GM12878 (cell line): Measurements from ENCODE around the gene RHCE. TPM values are rescaled to one million over a fixed set of nuclear protein-coding genes. Genes with fewer than 3 reads are reported as not detected.

Source experiments
- BCL11A ChIP-seq: IDR thresholded peaks from 2 replicates; pipeline ENCODE4 v1.6.1; 2011; ENCODE audit warnings: low read depth, low read length
- BCL3 ChIP-seq: IDR thresholded peaks from 2 replicates; pipeline ENCODE4 v1.6.1; 2011; ENCODE audit warnings: borderline replicate concordance, low read depth, mild to moderate bottlenecking, moderate library complexity, low read length; ENCODE audit not compliant: insufficient read depth, poor library complexity, severe bottlenecking
- CBX5 ChIP-seq: sonication (generic); IDR thresholded peaks from 2 replicates; pipeline ENCODE4 v1.6.1; 2016; ENCODE audit warnings: low read depth, moderate library complexity, mild to moderate bottlenecking, inconsistent platforms
- ETV6 ChIP-seq, 2 experiments: fragments of 450-650 bp in 1 of 2; IDR thresholded peaks in 1 of 2; conservative IDR thresholded peaks in 1 of 2; 2 replicates each; pipeline ENCODE4 v1.6.1; 2014; ENCODE audit warnings: antibody characterized with exemption in 1 of 2, borderline replicate concordance in 1 of 2, low read depth in 1 of 2, mild to moderate bottlenecking in 1 of 2, moderate library complexity in 1 of 2
- FOXK2 ChIP-seq: fragments of 450-650 bp; IDR thresholded peaks from 2 replicates; pipeline ENCODE4 v1.6.1; 2017; ENCODE audit warnings: mild to moderate bottlenecking, moderate library complexity
- MAX ChIP-seq: IDR thresholded peaks from 2 replicates; pipeline ENCODE4 v1.6.1; 2012; ENCODE audit warnings: low read depth, low read length, improper control_type of control experiment
- MEF2A ChIP-seq: IDR thresholded peaks from 2 replicates; pipeline ENCODE4 v1.6.1; 2011; ENCODE audit warnings: low read depth, mild to moderate bottlenecking, low read length, moderate library complexity; ENCODE audit not compliant: insufficient read depth
- NFIC ChIP-seq: IDR thresholded peaks from 2 replicates; pipeline ENCODE4 v1.6.1; 2012; ENCODE audit warnings: low read depth, mild to moderate bottlenecking, inconsistent platforms, low read length, moderate library complexity
- NKRF ChIP-seq: fragments of 450-650 bp; conservative IDR thresholded peaks from 2 replicates; pipeline ENCODE4 v1.6.1; 2017; ENCODE audit warnings: mild to moderate bottlenecking, moderate library complexity
- NR2F1 ChIP-seq: fragments of 450-650 bp; conservative IDR thresholded peaks from 2 replicates; pipeline ENCODE4 v1.6.1; 2017; ENCODE audit warnings: mild to moderate bottlenecking
- NRF1 ChIP-seq: conservative IDR thresholded peaks from 2 replicates; pipeline ENCODE4 v1.6.1; 2011; ENCODE audit warnings: mild to moderate bottlenecking, low read depth, low read length, improper control_type of control experiment
- PBX3 ChIP-seq: IDR thresholded peaks from 2 replicates; pipeline ENCODE4 v1.6.1; 2011; ENCODE audit warnings: mild to moderate bottlenecking, low read depth, low read length, moderate library complexity; ENCODE audit not compliant: insufficient replicate concordance
- POLR2A ChIP-seq: IDR thresholded peaks from 2 replicates; pipeline ENCODE4 v1.6.1; 2011; ENCODE audit warnings: low read depth, mild to moderate bottlenecking, low read length
- RCOR1 ChIP-seq: conservative IDR thresholded peaks from 2 replicates; pipeline ENCODE4 v1.6.1; 2012; ENCODE audit warnings: low read depth, low read length, improper control_type of control experiment
- SKIL ChIP-seq: fragments of 450-650 bp; IDR thresholded peaks from 2 replicates; pipeline ENCODE4 v1.6.1; 2017; ENCODE audit warnings: mild to moderate bottlenecking, low read depth, inconsistent platforms; ENCODE audit not compliant: poor library complexity, severe bottlenecking
- SMC3 ChIP-seq: IDR thresholded peaks from 2 replicates; pipeline ENCODE4 v1.6.1; 2011; ENCODE audit warnings: low read length, improper control_type of control experiment, borderline replicate concordance
- SP1 ChIP-seq: IDR thresholded peaks from one replicate; pipeline ENCODE4 v1.6.1; 2011; ENCODE audit warnings: low read depth, low read length
- TARDBP ChIP-seq: IDR thresholded peaks from 2 replicates; pipeline ENCODE4 v1.6.1; 2016; ENCODE audit warnings: borderline replicate concordance
- WRNIP1 ChIP-seq: IDR thresholded peaks from 2 replicates; pipeline ENCODE4 v1.6.1; 2011; ENCODE audit warnings: low read depth, low read length, improper control_type of control experiment, borderline replicate concordance
- ZBTB33 ChIP-seq: fragments of 450-650 bp; IDR thresholded peaks from 2 replicates; pipeline ENCODE4 v1.6.1; 2017; ENCODE audit warnings: mild to moderate bottlenecking
- ZSCAN29 ChIP-seq: fragments of 450-650 bp; IDR thresholded peaks from 2 replicates; pipeline ENCODE4 v1.6.1; 2017; ENCODE audit warnings: mild to moderate bottlenecking, moderate library complexity
- polyA plus RNA-seq, 11 experiments: library from polyadenylated mRNA; depleted of rRNA in 4 of 11; unstranded in 6 of 11; stranded (reverse) in 5 of 11; fragments of >200 nt; fragmentation: Nextera tagmentation in 4 of 11; fragmentation: Illumina TruSeq in 1 of 11; extraction: Ambion mirVana in 4 of 11; extraction: Trizol in 1 of 11; gene quantifications; 1 replicate in 1 of 11; 2 replicates in 10 of 11; pipeline versions ENCODE4 v1.2.1 to v1.2.3, GENCODE V29; 2011 to 2016; ENCODE audit warnings: inconsistent platforms in 2 of 11, missing spikeins in 2 of 11, low read depth in 1 of 11
- total RNA-seq, 4 experiments: library from RNA; depleted of rRNA in 3 of 4; stranded (reverse); fragments of >200 nt in 3 of 4; fragmentation: Illumina TruSeq in 1 of 4; extraction: Trizol in 1 of 4; gene quantifications; 2 replicates each; pipeline versions ENCODE4 v1.2.1 to v1.2.3, GENCODE V29; 2013 to 2021

Gene RHCE
- total and polyA plus RNA-seq, 10 of the 15 experiments (the other 5 are each of a cell fraction or from before 2014, with no cell fraction given): 0.06 to 0.41 (median 0.22) TPM; not detected in 2

GRCh38 chr1:25338188-25338981, 82.2 kb downstream of the RHCE start, which contains the start of gene TMEM50A (continued):
- peak; percentile 38 for TF ChIP-seq SKIL
- TF ChIP-seq ETV6 (conservative IDR thresholded peaks at IDR 0.05 in 1 of 2, IDR thresholded peaks at IDR 0.05 in 1 of 2; ENCODE audit: borderline replicate concordance in 1 of 2, low read depth in 1 of 2): no peak
- TF ChIP-seq SMC3: no peak
- no peak for TF ChIP-seq RCOR1
- TF ChIP-seq BCL11A: no peak
- no peak for TF ChIP-seq BCL3
- TF ChIP-seq SP1: no peak
- 0 out of 2 replicates have a peak, but pooled peaks have one; percentile 3 for TF ChIP-seq MEF2A
- TF ChIP-seq MAX: no peak
- TF ChIP-seq TARDBP: no peak
- TF ChIP-seq ZSCAN29: no peak
- peak; percentile 83 for TF ChIP-seq NKRF
- TF ChIP-seq POLR2A: peak; percentile 81
- no peak for TF ChIP-seq PBX3
- TF ChIP-seq NR2F1: peak; percentile 83
- no peak for TF ChIP-seq NFIC
- TF ChIP-seq ZBTB33: no peak
- 0 out of 2 replicates have a peak, but pooled peaks have one; percentile 24 for TF ChIP-seq NRF1
- TF ChIP-seq WRNIP1: no peak
- no peak for TF ChIP-seq CBX5
- TF ChIP-seq FOXK2: no peak
